Endothelial cell of umbilical vein (primary cell): ENCODE results near the gene TRAPPC2L.

Experiments used
- MYC ChIP-seq: IDR thresholded peaks from one replicate; pipeline ENCODE4 v1.6.1; 2011; ENCODE audit warnings: mild to moderate bottlenecking, low read depth, low read length
- TF ChIP-seq, protein P1 (sequence below), 2 donors: IDR thresholded peaks; 1 replicate in 1 of 2; 2 replicates in 1 of 2; pipeline ENCODE4 v1.5.1; 2011; ENCODE audit warnings: low read length in 2 of 2, mild to moderate bottlenecking in 2 of 2, moderate library complexity in 2 of 2, control low read depth in 1 of 2, inconsistent platforms in 1 of 2, low read depth in 1 of 2; ENCODE audit not compliant: insufficient read depth in 1 of 2; ENCODE audit errors: extremely low read depth in 1 of 2

DNA sequence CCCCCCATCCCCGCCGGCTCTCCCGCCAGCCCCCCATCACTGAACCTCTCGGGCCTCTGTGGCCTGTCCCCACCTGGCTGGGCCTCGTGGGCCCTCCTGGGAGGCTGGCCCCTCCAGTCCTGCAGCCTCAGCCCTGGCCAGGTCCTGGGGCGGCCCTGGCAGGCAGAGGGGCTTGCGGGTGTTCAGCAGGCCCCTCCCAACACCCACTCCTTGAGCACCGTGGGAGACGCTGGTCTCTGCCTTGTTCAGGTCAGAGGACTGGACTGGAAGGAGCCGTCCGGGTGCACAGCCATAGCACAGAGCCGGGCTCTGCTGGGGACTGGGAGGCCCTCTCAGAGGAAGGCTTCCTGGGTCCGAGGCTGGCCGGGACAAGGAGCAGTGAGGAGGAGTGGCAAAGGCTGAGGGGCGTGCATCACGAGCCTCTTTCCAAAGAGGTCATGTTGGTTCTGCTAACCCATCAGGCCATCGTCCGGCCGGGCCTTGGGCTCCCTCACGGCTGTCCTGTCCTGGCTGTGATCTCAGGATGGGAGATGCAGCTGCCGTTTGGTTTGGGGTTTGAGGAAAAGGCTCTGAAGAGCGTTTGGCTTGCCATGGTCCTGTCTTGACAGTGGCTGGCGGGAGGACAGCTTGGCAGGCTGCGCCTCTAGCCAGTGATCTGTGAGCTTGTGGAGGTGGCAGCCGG lies 15.9 kb downstream of the TRAPPC2L start:
- TF ChIP-seq, protein P1, sequence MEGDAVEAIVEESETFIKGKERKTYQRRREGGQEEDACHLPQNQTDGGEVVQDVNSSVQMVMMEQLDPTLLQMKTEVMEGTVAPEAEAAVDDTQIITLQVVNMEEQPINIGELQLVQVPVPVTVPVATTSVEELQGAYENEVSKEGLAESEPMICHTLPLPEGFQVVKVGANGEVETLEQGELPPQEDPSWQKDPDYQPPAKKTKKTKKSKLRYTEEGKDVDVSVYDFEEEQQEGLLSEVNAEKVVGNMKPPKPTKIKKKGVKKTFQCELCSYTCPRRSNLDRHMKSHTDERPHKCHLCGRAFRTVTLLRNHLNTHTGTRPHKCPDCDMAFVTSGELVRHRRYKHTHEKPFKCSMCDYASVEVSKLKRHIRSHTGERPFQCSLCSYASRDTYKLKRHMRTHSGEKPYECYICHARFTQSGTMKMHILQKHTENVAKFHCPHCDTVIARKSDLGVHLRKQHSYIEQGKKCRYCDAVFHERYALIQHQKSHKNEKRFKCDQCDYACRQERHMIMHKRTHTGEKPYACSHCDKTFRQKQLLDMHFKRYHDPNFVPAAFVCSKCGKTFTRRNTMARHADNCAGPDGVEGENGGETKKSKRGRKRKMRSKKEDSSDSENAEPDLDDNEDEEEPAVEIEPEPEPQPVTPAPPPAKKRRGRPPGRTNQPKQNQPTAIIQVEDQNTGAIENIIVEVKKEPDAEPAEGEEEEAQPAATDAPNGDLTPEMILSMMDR (IDR thresholded peaks at IDR 0.05; ENCODE audit: extremely low read depth in 1 of 2, insufficient read depth in 1 of 2, low read depth in 1 of 2, low read length in 2 of 2): no peak
- TF ChIP-seq MYC: no peak
